GM23338 (cell line): ENCODE results near the gene SMIM21. TPM values are rescaled to one million over a fixed set of nuclear protein-coding genes. Genes with fewer than 3 reads are reported as not detected.

Source experiments
- ATAC-seq: fragments of 200-7000 bp; cut with Tn5 transposase; 3 replicates; pipeline ENCODE4 v1.9.1; 2020
- DNase-seq: peaks from one replicate; pipeline ENCODE4 v3.0.0-alpha.2; 2015; ENCODE audit warnings: low spot score
- H2AFZ ChIP-seq: fragments of 200-600 bp; sonication (generic); 2 replicates; pipeline ENCODE4 v1.8.0; 2016; ENCODE audit warnings: antibody characterized with exemption, mild to moderate bottlenecking, moderate library complexity
- H3F3A ChIP-seq: fragments of 200-600 bp; sonication (generic); replicated peaks from 2 replicates; pipeline ENCODE4 v1.8.0; 2017; ENCODE audit warnings: antibody characterized with exemption, mixed run types, low read depth
- H3K27ac ChIP-seq: fragments of 200-600 bp; sonication (generic); 2 replicates; pipeline ENCODE4 v1.6.1; 2016; ENCODE audit warnings: low read depth
- H3K27me3 ChIP-seq: fragments of 200-600 bp; sonication (generic); 2 replicates; pipeline ENCODE4 v1.8.0; 2016; ENCODE audit warnings: mild to moderate bottlenecking, mixed run types, moderate library complexity; ENCODE audit not compliant: insufficient read depth
- H3K36me3 ChIP-seq: fragments of 200-600 bp; sonication (generic); 2 replicates; pipeline ENCODE4 v1.8.0; 2016; ENCODE audit warnings: mild to moderate bottlenecking; ENCODE audit not compliant: insufficient read depth
- H3K4me1 ChIP-seq: fragments of 200-600 bp; sonication (generic); 2 replicates; pipeline ENCODE4 v1.8.0; 2016; ENCODE audit warnings: mild to moderate bottlenecking, moderate library complexity; ENCODE audit not compliant: insufficient read depth
- H3K4me2 ChIP-seq: fragments of 200-600 bp; sonication (generic); 2 replicates; pipeline ENCODE4 v1.7.1; 2017; ENCODE audit warnings: mixed run types
- H3K4me3 ChIP-seq: fragments of 200-600 bp; sonication (generic); 2 replicates; pipeline ENCODE4 v1.6.1; 2016; ENCODE audit warnings: mixed run types
- H3K79me2 ChIP-seq: fragments of 200-600 bp; sonication (generic); replicated peaks from 2 replicates; pipeline ENCODE4 v1.8.0; 2017; ENCODE audit warnings: mild to moderate bottlenecking; ENCODE audit not compliant: insufficient read depth
- H3K9me2 ChIP-seq: fragments of 200-600 bp; sonication (generic); 2 replicates; pipeline ENCODE4 v1.8.0; 2017; ENCODE audit not compliant: insufficient read depth
- H4K20me1 ChIP-seq: fragments of 200-600 bp; sonication (generic); replicated peaks from 2 replicates; pipeline ENCODE4 v1.8.0; 2017; ENCODE audit warnings: mild to moderate bottlenecking; ENCODE audit not compliant: insufficient read depth
- H3K27ac Mint-ChIP-seq: 2 replicates; pipeline ENCODE4 v1.8.0; 2020; ENCODE audit warnings: inconsistent platforms, mild to moderate bottlenecking, moderate library complexity, mixed read lengths
- H3K27me3 Mint-ChIP-seq: 3 replicates; pipeline ENCODE4 v1.8.0; 2022; ENCODE audit warnings: low read depth, mild to moderate bottlenecking, moderate library complexity, mixed read lengths, inconsistent platforms; ENCODE audit not compliant: insufficient read depth, poor library complexity
- H3K36me3 Mint-ChIP-seq: 3 replicates; pipeline ENCODE4 v1.8.0; 2021; ENCODE audit warnings: low read depth, mild to moderate bottlenecking, inconsistent platforms, moderate library complexity, mixed read lengths
- H3K4me1 Mint-ChIP-seq: 3 replicates; pipeline ENCODE4 v1.8.0; 2020; ENCODE audit warnings: mild to moderate bottlenecking, inconsistent platforms, mixed read lengths
- H3K4me3 Mint-ChIP-seq: 3 replicates; pipeline ENCODE4 v1.8.0; 2021; ENCODE audit warnings: moderate library complexity, mild to moderate bottlenecking, inconsistent platforms, mixed read lengths
- H3K9me3 Mint-ChIP-seq: 3 replicates; pipeline ENCODE4 v1.8.0; 2020; ENCODE audit warnings: moderate library complexity, mild to moderate bottlenecking, inconsistent platforms, mixed read lengths
- CREB1 ChIP-seq: fragments of 250-450 bp; sonication (Bioruptor Pico); IDR thresholded peaks from 2 replicates; pipeline ENCODE4 v1.5.0; 2020; ENCODE audit warnings: low read depth, mild to moderate bottlenecking, moderate library complexity
- EZH2 ChIP-seq: fragments of 200-600 bp; sonication (generic); IDR thresholded peaks from one replicate; pipeline ENCODE4 v1.8.0; 2017; ENCODE audit warnings: antibody characterized with exemption, mild to moderate bottlenecking, low read depth; ENCODE audit not compliant: unreplicated experiment
- EZH2phosphoT487 ChIP-seq: fragments of 200-600 bp; sonication (generic); IDR thresholded peaks from one replicate; pipeline ENCODE4 v1.8.1; 2018; ENCODE audit warnings: antibody characterized with exemption; ENCODE audit not compliant: unreplicated experiment
- JUNB ChIP-seq: IDR thresholded peaks from one replicate; pipeline ENCODE4 v1.6.1; 2016; ENCODE audit warnings: antibody characterized with exemption; ENCODE audit not compliant: unreplicated experiment
- NANOG ChIP-seq: IDR thresholded peaks from 2 replicates; pipeline ENCODE4 v1.6.1; 2016; ENCODE audit warnings: antibody characterized with exemption, borderline replicate concordance
- POLR2AphosphoS5 ChIP-seq: IDR thresholded peaks from 2 replicates; pipeline ENCODE4 v1.6.1; 2016; ENCODE audit warnings: antibody characterized with exemption, low read depth
- STAT1 ChIP-seq: IDR thresholded peaks from one replicate; pipeline ENCODE4 v1.6.1; 2016; ENCODE audit warnings: antibody characterized with exemption; ENCODE audit not compliant: unreplicated experiment
- ZNF114 ChIP-seq: fragments of 250-450 bp; sonication (Bioruptor Pico); IDR thresholded peaks from 2 replicates; pipeline ENCODE4 v1.5.0; 2020; ENCODE audit warnings: mild to moderate bottlenecking, moderate library complexity
- ZNF331 ChIP-seq: fragments of 250-450 bp; sonication (Bioruptor Pico); IDR thresholded peaks from 2 replicates; pipeline ENCODE4 v1.5.0; 2020; ENCODE audit warnings: low read depth, mild to moderate bottlenecking, moderate library complexity
- polyA plus RNA-seq: library from polyadenylated mRNA; unstranded; fragments of >200 nt; fragmentation: Nextera tagmentation; extraction: Ambion mirVana; gene quantifications from 2 replicates; pipeline ENCODE4 v1.2.1, GENCODE V29; 2016
- total RNA-seq: library from RNA; depleted of rRNA; stranded (reverse); fragments of >200 nt; shearing (Covaris generic); gene quantifications from 2 replicates; pipeline ENCODE4 v1.2.3, GENCODE V29; 2014
- TF ChIP-seq, protein P1 (sequence below), 2 experiments: fragments of 200-600 bp in 1 of 2; sonication (generic) in 1 of 2; conservative IDR thresholded peaks; 2 replicates each; pipeline versions ENCODE4 v1.5.1 to v1.6.1; 2016 to 2017; ENCODE audit warnings: antibody characterized with exemption in 2 of 2, low read depth in 2 of 2, mild to moderate bottlenecking in 2 of 2, moderate library complexity in 1 of 2
- TF ChIP-seq, protein P2 (sequence below): IDR thresholded peaks from one replicate; pipeline ENCODE4 v1.6.1; 2018; ENCODE audit warnings: antibody characterized with exemption; ENCODE audit not compliant: unreplicated experiment
- TF ChIP-seq, protein P3 (sequence below): IDR thresholded peaks from 2 replicates; pipeline ENCODE4 v1.6.1; 2016; ENCODE audit warnings: antibody characterized with exemption
- TF ChIP-seq, protein P4 (sequence below): fragments of 250-450 bp; sonication (Bioruptor Pico); IDR thresholded peaks from 2 replicates; pipeline ENCODE4 v1.5.0; 2020; ENCODE audit warnings: mild to moderate bottlenecking, moderate library complexity

The SMIM21 gene
- total and polyA plus RNA-seq, 2 experiments from 2014 or later, result not detected

DNA sequence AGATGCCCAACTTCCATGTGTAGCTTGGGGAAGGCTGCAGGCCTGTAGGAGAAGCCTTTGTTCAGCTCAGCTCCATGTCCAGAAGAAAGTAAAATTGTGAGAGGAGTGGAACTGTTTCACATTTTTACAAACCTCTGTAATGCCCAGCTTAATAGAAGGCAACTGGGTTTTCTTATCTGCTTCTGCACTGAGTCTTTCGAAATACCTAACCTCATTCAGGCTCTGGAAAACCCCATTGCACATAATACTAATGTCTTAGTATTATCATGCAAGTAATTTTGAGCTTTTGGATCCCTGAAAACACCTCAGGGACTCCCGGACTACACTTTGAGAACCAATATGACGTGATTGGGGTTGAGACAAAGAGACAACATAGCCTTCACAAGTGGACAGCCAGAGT is 5.8 kb downstream of the SMIM21 start:
- H3K27ac Mint-ChIP-seq, result no peak overlapping the region
- H3F3A ChIP-seq, result no peaks in the 10 kb centered on the region

More for the DNA sequence above, 5.8 kb downstream of the SMIM21 start:
- Mint-ChIP-seq H3K27me3 (no peaks in the 10 kb centered on the region), H3K4me1 (no peaks in the 10 kb centered on the region), H3K4me3 (no peak overlapping the region), H3K9me3 (peaks cover 15% of the 10 kb centered on the region), H3K36me3 (peaks cover 8% of the 10 kb centered on the region; the same call in 2 of the 3 replicates)
- no peaks in the 10 kb centered on the region for H3K9me2 ChIP-seq
- no peak for TF ChIP-seq ZNF331 (CRISPR knock-in tag)
- TF ChIP-seq, protein P1, sequence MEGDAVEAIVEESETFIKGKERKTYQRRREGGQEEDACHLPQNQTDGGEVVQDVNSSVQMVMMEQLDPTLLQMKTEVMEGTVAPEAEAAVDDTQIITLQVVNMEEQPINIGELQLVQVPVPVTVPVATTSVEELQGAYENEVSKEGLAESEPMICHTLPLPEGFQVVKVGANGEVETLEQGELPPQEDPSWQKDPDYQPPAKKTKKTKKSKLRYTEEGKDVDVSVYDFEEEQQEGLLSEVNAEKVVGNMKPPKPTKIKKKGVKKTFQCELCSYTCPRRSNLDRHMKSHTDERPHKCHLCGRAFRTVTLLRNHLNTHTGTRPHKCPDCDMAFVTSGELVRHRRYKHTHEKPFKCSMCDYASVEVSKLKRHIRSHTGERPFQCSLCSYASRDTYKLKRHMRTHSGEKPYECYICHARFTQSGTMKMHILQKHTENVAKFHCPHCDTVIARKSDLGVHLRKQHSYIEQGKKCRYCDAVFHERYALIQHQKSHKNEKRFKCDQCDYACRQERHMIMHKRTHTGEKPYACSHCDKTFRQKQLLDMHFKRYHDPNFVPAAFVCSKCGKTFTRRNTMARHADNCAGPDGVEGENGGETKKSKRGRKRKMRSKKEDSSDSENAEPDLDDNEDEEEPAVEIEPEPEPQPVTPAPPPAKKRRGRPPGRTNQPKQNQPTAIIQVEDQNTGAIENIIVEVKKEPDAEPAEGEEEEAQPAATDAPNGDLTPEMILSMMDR (conservative IDR thresholded peaks at IDR 0.05; ENCODE audit: low read depth in 2 of 2), result no peak
- no peak for TF ChIP-seq ZNF114 (CRISPR knock-in tag)
- TF ChIP-seq, protein P2, sequence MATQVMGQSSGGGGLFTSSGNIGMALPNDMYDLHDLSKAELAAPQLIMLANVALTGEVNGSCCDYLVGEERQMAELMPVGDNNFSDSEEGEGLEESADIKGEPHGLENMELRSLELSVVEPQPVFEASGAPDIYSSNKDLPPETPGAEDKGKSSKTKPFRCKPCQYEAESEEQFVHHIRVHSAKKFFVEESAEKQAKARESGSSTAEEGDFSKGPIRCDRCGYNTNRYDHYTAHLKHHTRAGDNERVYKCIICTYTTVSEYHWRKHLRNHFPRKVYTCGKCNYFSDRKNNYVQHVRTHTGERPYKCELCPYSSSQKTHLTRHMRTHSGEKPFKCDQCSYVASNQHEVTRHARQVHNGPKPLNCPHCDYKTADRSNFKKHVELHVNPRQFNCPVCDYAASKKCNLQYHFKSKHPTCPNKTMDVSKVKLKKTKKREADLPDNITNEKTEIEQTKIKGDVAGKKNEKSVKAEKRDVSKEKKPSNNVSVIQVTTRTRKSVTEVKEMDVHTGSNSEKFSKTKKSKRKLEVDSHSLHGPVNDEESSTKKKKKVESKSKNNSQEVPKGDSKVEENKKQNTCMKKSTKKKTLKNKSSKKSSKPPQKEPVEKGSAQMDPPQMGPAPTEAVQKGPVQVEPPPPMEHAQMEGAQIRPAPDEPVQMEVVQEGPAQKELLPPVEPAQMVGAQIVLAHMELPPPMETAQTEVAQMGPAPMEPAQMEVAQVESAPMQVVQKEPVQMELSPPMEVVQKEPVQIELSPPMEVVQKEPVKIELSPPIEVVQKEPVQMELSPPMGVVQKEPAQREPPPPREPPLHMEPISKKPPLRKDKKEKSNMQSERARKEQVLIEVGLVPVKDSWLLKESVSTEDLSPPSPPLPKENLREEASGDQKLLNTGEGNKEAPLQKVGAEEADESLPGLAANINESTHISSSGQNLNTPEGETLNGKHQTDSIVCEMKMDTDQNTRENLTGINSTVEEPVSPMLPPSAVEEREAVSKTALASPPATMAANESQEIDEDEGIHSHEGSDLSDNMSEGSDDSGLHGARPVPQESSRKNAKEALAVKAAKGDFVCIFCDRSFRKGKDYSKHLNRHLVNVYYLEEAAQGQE, result no peak
- TF ChIP-seq, protein P3, sequence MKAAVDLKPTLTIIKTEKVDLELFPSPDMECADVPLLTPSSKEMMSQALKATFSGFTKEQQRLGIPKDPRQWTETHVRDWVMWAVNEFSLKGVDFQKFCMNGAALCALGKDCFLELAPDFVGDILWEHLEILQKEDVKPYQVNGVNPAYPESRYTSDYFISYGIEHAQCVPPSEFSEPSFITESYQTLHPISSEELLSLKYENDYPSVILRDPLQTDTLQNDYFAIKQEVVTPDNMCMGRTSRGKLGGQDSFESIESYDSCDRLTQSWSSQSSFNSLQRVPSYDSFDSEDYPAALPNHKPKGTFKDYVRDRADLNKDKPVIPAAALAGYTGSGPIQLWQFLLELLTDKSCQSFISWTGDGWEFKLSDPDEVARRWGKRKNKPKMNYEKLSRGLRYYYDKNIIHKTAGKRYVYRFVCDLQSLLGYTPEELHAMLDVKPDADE, result no peak
- no peak for TF ChIP-seq STAT1
- TF ChIP-seq JUNB, result no peak
- TF ChIP-seq CREB1 (CRISPR knock-in tag), result no peak
- TF ChIP-seq, protein P4, sequence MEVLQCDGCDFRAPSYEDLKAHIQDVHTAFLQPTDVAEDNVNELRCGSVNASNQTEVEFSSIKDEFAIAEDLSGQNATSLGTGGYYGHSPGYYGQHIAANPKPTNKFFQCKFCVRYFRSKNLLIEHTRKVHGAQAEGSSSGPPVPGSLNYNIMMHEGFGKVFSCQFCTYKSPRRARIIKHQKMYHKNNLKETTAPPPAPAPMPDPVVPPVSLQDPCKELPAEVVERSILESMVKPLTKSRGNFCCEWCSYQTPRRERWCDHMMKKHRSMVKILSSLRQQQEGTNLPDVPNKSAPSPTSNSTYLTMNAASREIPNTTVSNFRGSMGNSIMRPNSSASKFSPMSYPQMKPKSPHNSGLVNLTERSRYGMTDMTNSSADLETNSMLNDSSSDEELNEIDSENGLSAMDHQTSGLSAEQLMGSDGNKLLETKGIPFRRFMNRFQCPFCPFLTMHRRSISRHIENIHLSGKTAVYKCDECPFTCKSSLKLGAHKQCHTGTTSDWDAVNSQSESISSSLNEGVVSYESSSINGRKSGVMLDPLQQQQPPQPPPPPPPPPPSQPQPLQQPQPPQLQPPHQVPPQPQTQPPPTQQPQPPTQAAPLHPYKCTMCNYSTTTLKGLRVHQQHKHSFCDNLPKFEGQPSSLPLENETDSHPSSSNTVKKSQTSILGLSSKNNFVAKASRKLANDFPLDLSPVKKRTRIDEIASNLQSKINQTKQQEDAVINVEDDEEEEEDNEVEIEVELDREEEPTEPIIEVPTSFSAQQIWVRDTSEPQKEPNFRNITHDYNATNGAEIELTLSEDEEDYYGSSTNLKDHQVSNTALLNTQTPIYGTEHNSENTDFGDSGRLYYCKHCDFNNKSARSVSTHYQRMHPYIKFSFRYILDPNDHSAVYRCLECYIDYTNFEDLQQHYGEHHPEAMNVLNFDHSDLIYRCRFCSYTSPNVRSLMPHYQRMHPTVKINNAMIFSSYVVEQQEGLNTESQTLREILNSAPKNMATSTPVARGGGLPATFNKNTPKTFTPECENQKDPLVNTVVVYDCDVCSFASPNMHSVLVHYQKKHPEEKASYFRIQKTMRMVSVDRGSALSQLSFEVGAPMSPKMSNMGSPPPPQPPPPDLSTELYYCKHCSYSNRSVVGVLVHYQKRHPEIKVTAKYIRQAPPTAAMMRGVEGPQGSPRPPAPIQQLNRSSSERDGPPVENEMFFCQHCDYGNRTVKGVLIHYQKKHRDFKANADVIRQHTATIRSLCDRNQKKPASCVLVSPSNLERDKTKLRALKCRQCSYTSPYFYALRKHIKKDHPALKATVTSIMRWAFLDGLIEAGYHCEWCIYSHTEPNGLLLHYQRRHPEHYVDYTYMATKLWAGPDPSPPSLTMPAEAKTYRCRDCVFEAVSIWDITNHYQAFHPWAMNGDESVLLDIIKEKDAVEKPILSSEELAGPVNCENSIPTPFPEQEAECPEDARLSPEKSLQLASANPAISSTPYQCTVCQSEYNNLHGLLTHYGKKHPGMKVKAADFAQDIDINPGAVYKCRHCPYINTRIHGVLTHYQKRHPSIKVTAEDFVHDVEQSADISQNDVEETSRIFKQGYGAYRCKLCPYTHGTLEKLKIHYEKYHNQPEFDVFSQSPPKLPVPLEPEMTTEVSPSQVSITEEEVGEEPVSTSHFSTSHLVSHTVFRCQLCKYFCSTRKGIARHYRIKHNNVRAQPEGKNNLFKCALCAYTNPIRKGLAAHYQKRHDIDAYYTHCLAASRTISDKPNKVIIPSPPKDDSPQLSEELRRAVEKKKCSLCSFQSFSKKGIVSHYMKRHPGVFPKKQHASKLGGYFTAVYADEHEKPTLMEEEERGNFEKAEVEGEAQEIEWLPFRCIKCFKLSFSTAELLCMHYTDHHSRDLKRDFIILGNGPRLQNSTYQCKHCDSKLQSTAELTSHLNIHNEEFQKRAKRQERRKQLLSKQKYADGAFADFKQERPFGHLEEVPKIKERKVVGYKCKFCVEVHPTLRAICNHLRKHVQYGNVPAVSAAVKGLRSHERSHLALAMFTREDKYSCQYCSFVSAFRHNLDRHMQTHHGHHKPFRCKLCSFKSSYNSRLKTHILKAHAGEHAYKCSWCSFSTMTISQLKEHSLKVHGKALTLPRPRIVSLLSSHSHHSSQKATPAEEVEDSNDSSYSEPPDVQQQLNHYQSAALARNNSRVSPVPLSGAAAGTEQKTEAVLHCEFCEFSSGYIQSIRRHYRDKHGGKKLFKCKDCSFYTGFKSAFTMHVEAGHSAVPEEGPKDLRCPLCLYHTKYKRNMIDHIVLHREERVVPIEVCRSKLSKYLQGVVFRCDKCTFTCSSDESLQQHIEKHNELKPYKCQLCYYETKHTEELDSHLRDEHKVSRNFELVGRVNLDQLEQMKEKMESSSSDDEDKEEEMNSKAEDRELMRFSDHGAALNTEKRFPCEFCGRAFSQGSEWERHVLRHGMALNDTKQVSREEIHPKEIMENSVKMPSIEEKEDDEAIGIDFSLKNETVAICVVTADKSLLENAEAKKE (CRISPR knock-in tag), result no peak
- TF ChIP-seq EZH2phosphoT487, result no peak
- TF ChIP-seq NANOG, result no peak
- TF ChIP-seq POLR2AphosphoS5, result no peak
- no peak for TF ChIP-seq EZH2
- DNase-seq (no peak), ATAC-seq (no peak)
- H3K79me2 ChIP-seq, result no peaks in the 10 kb centered on the region
- H3K4me2 ChIP-seq, result no peak overlapping the region
- H3K36me3 ChIP-seq, result no peaks in the 10 kb centered on the region
- H3K27me3 ChIP-seq, result no peaks in the 10 kb centered on the region
- H4K20me1 ChIP-seq, result no peaks in the 10 kb centered on the region
- no peak overlapping the region for H2AFZ ChIP-seq
- no peak overlapping the region for H3K27ac ChIP-seq
- H3K4me1 ChIP-seq, result no peaks in the 10 kb centered on the region
- no peak overlapping the region for H3K4me3 ChIP-seq
